Activated CD8-positive, alpha-beta memory T cell treated with anti-CD3 and anti-CD28 coated beads for 48 hours (primary cell): Measurements from ENCODE around the gene KCTD16.

Experiments
- DNase-seq, 3 experiments: peaks; one replicate each; pipeline ENCODE4 v3.0.0-alpha.2; 2020; ENCODE audit warnings: low read depth in 2 of 3, low spot score in 2 of 3

The KCTD16 gene

GRCh38 chr5:144170276-144171024, at the start of gene KCTD16, which contains the start of gene YIPF5:
TSS of gene KCTD16 (plus strand) at chr5:144170873.
TSS of gene YIPF5 (minus strand) at chr5:144170659. CDS start at chr5:144169955, 704 bp downstream.
- peak; percentile 77 to 95 (median 91) for DNase-seq

GRCh38 chr5:144121577-144121976, 49.1 kb upstream of the KCTD16 start:
- DNase-seq: no peak

GRCh38 chr5:144122081-144122480, 48.6 kb upstream of the KCTD16 start:
- DNase-seq: no peak

- no peak for DNase-seq
These were observed 48.0 kb upstream of the KCTD16 start for GRCh38 chr5:144122641-144123040.

DNA sequence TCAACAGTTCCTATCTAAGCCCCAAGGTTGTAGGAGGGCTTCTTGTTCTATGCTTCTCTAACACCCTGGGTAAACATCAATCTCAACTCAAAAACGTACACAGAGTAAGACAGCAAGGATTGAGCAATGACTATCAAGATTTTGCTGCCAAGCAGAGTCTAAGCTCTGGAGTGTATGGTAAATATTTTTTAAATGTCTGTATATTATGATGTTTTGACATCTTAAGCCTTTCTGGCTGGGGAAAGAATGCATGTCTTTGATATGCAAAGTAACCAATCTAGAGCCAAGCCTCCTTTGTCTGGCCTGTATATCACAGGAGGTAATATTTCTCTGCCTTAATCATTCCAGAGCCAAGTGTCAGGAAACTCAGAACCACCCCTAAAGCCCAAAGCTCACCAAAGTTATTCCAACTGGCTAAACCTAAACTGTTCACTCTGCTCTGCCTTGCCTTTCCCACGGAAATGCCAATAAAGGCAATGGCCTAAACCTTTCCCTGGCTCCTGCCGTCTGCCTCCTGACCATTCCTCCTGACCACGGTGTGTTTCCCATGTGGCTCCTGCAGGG, 45.4 kb upstream of the KCTD16 start:
- no peak for DNase-seq

- no peak for DNase-seq
These were observed 44.0 kb upstream of the KCTD16 start for GRCh38 chr5:144126707-144127106.

GRCh38 chr5:144128844-144129243, 41.8 kb upstream of the KCTD16 start:
- DNase-seq: no peak

DNA sequence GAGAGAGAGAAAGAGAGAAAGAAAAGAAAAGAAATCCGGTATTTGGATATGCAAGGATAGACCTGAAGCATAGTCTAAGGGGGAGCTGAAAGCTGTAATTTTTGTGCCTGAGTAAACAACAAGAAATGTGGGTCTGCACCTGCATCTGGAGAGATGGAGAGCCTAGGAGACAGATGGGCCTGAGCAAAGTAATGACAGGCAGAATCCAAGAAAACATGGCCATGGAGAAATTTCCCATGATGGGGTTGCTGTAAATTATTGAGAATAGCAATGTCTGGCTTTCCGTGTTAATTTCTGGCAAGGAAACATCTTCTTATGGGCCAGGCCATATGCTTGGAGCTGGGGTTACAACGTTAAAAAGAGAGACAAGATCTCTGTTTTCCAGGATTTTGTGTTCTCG, 40.4 kb upstream of the KCTD16 start:
- no peak for DNase-seq

DNA sequence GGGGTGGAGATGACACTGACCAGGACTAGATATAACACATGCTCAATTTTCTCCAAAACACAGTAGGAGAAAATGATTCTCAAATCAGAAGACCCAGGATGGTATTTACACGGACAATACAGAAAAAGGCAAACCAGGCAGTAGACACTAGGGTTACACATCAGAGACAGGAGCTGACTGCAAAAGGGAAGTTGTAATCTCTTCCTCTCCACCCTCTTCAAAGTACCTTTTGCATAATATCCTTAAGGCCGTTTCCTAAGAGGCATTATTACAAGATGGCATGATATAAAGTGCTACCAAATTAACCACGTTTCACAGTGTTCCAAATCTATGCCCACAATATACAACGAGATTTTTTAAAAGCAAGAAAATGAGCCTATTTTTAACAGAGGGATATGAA, 39.4 kb upstream of the KCTD16 start:
- no peak for DNase-seq

- no peak for DNase-seq
These were observed 37.5 kb upstream of the KCTD16 start for GRCh38 chr5:144133050-144133633.

GRCh38 chr5:144134194-144134826, 36.4 kb upstream of the KCTD16 start:
- no peak for DNase-seq

- no peak for DNase-seq
These were observed 35.4 kb upstream of the KCTD16 start for GRCh38 chr5:144135113-144135762.

- no peak for DNase-seq
These were observed 31.1 kb upstream of the KCTD16 start for GRCh38 chr5:144139586-144139985.

GRCh38 chr5:144141585-144141984, 29.1 kb upstream of the KCTD16 start:
- DNase-seq: no peak

- DNase-seq: no peak
These were observed 28.4 kb upstream of the KCTD16 start for GRCh38 chr5:144142139-144142823.

DNA sequence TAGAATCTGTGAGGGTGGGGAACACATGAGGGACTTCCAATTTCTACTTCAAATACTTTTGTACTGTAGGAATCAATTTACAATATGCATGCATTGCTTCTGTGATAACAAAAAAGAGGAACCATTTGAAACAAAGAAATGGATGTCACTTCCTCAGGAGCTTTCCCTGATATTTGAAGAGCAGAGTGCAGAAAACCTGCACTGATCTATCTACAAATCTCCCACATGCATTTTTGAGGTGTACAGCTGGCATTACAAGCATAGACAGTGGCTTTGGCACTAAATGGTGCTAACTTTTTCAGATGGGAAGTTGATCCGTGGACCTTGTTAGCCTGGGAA, 27.9 kb upstream of the KCTD16 start:
- no peak for DNase-seq

DNA sequence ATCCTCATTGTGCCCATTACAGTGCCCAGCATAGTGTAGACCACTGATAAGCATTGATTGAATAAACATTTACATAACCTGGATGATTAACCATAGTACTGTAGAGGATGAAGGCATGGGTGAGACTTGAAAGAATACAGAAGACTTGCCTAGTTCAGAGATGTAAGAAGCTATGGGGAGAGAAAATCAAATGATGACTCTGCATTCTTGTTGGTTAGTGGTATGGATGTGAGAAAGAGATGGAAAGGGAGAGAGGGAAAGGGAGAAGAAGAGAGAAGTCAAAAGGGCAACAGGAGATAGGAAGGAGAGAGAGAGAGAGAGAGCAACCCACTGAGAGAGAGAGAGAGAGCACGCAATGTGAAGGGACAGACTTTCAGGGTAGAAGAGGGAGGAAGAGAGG, 27.0 kb upstream of the KCTD16 start:
- no peak for DNase-seq

- no peak for DNase-seq
These were observed 25.5 kb upstream of the KCTD16 start for GRCh38 chr5:144144956-144145751.

DNA sequence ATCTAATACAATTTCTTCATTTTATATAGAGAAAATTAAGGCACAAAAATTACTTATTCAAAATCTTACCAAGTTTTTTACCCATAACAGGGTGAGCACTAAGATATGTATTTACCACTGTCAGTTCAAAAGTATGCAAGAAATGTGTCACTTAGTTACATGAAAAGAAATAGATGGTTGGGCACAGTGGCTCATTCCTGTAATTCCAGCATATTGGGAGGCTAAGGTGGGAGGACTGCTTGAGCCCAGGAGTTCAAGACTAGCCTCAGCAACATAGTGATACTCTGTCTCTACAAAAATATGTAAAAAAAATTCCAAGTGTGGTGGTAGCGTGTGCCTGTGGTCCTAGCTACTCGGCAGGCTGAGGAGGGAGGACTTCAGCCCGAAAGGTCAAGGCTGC, 19.6 kb upstream of the KCTD16 start:
- DNase-seq: no peak

- DNase-seq: no peak
These were observed 13.9 kb upstream of the KCTD16 start for GRCh38 chr5:144156767-144157171.
